ENCODE measurements around the gene IER2.
"Not testable (repeated sequence)": the region's sequence is repeated elsewhere in the genome, so short reads cannot be mapped to it uniquely, and the experiment has no call there.

Gene IER2

DNA sequence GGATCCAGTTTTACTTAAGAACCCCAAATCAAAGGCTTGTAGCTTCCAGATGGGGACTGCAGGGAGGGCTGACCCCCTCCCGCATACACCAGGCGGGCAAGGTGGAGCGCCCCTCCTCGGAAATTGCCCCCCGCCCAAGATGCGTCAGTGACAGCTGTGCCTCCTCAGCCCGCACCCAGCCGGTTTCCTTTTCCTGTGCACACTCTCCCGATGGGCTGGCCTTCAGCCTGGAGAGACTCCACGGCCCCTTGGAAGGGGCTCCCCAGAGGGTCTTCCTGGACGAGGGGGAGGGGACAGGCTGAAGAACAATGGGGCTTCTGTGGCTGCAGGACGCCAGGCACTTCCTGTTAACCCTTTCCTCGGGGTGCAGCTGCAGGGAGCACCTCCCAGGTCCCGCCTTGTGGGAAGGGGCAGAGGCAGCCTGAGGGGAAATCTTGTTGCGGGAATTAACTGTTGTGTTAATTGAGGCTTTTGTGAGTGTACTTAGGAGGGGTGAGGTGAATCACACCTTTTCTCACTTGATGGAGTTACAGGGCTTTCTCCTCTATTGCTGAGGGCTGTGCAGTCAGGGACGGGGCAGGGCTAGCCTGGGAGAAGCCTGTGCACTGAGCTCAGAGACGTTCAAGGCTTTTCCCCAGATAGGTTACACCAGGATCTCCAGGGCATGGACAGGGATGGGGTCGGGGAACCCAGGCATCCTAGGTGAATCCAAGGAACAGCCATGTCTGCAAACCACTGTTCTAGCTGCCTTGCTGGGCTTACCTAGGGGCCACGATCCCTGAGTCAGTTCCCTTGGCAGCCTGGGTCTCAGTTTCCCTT, 14.3 kb downstream of the IER2 start:
- peak; percentile 27 to 39 for DNase-seq
- Mint-ChIP-seq H3K9me3 (peaks cover 0 to 5% of the 10 kb centered on the region in 2 donors), H3K4me1 (peaks cover 97% of the 10 kb centered on the region), H3K27ac (peak overlapping the region; percentile 27 to 83), H3K27me3 (no peaks in the 10 kb centered on the region), H3K4me3 (peak overlapping the region; percentile 83 to 88)
- ATAC-seq = no peak

DNA sequence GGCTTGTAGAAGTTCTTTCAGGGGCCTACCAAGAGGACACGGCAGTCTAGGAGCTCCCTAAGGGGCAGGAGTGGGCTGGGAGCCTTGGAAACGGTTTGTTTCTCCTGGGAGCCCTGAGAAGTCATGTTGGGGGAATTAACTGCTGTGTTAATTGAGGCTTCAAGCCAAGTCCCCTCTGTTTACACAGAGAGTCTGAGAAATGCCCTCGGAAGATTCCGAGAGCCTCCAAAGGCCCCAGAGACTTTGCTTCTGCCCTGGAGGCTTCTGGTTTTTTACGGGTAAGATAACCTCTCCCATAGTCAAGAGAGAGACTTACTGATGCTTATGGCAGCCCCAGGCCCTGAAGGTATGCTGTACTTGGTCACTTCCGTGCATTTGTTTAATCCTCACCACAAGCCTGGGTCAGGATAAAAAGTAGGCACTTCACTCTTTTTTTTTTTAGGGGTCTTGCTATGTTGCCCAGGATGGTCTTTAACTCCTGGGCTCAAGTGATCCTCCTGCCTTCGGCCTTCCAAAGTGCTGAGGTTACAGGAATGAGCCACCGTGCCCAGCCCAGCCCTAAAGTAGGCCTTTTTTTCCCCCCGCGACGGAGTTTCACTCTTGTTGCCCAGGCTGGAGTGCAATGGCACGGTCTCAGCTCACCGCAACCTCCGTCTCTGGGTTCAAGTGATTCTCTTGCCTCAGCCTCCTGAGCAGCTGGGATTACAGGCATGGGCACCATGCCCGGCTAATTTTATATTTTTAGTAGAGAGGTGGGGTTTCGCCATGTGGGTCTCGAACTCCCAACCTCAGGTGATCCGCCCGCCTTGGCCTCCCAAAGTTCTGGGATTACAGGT, 15.2 kb downstream of the IER2 start:
- DNase-seq (no peak), ATAC-seq (no peak)
- peaks cover 0 to 5% of the 10 kb centered on the region in 2 donors for H3K9me3 Mint-ChIP-seq
- H3K4me3 Mint-ChIP-seq = peak overlapping the region; percentile 83 to 88
- H3K4me1 Mint-ChIP-seq = peaks cover 97% of the 10 kb centered on the region
- H3K27ac Mint-ChIP-seq = peak overlapping the region in 1 of 2 donors; percentile 46
- no peaks in the 10 kb centered on the region for H3K27me3 Mint-ChIP-seq

DNA sequence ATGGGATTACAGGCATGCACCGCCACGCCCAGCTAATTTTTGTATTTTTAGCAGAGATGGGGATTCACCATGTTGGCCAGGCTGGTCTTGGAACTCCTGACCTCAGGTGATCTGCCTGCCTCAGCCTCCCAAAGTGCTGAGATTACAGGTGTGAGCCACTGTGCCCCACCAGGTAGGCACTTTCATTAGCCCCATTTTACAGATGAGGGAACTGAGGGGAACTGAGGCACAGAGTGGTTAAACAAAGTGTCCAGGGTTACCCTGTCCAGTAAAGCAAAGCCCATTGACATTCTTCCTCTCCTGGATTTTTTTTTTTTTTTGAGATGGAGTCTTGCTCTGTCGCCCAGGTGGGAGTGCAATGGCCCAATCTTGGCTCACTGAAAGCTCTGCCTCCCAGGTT, 15.9 kb downstream of the IER2 start:
- Mint-ChIP-seq H3K4me1 (peaks cover 97% of the 10 kb centered on the region), H3K27ac (peak overlapping the region in 1 of 2 donors; percentile 27)
- not testable (repeated sequence) for H3K27me3 Mint-ChIP-seq, H3K9me3 Mint-ChIP-seq, ATAC-seq, DNase-seq, H3K4me3 Mint-ChIP-seq

DNA sequence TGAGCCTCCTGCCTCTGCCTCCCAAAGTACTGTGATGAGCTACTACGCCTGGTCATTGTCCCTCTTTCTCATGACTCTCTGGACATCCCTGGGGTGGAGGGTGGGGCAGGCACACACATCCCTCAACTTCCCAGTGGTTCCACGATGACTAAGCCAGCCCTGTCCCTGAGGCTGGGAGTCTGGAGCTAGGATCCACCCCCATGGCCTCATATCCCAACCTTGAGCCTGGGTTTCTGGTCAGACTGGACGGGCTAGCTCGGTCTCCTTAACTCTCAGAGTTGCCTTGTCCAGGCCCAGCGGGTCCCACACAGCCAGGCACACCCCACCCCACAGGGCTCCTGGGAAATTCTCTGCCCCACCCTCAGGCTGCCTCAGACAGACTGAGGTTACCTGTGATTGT, 19.6 kb downstream of the IER2 start:
- Mint-ChIP-seq H3K4me1 (peaks cover 94% of the 10 kb centered on the region), H3K27ac (no peak overlapping the region), H3K9me3 (peaks cover 0 to 5% of the 10 kb centered on the region in 2 donors), H3K4me3 (peak overlapping the region in 1 of 2 donors; percentile 13), H3K27me3 (no peaks in the 10 kb centered on the region)
- ATAC-seq = no peak
- no peak for DNase-seq

DNA sequence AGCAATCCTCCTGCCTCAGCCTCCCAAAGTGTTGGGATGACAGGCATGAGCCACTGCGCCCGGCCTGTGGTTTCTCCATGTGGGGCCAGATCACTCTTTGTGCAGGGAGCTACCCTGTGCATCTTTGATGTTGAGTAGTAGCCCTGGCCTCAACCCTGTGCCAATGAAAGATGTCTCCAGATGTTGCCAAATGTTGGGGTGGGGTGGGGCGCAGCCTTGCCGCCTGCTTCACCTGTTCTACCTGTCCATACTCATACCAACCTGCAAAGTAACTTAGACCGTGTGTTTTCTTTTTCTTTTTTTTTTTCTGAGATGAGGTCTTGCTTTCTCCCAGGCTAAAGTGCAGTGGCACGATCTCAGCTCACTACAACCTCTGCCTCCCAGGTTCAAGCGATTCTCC, 20.9 kb downstream of the IER2 start:
- H3K27me3 Mint-ChIP-seq = no peaks in the 10 kb centered on the region
- peak overlapping the region in 1 of 2 donors; percentile 98 for H3K27ac Mint-ChIP-seq
- H3K9me3 Mint-ChIP-seq = peaks cover 0 to 5% of the 10 kb centered on the region in 2 donors
- H3K4me1 Mint-ChIP-seq = peaks cover 81% of the 10 kb centered on the region
- peak overlapping the region; percentile 16 to 96 for H3K4me3 Mint-ChIP-seq
- no peak for ATAC-seq
- no peak for DNase-seq

DNA sequence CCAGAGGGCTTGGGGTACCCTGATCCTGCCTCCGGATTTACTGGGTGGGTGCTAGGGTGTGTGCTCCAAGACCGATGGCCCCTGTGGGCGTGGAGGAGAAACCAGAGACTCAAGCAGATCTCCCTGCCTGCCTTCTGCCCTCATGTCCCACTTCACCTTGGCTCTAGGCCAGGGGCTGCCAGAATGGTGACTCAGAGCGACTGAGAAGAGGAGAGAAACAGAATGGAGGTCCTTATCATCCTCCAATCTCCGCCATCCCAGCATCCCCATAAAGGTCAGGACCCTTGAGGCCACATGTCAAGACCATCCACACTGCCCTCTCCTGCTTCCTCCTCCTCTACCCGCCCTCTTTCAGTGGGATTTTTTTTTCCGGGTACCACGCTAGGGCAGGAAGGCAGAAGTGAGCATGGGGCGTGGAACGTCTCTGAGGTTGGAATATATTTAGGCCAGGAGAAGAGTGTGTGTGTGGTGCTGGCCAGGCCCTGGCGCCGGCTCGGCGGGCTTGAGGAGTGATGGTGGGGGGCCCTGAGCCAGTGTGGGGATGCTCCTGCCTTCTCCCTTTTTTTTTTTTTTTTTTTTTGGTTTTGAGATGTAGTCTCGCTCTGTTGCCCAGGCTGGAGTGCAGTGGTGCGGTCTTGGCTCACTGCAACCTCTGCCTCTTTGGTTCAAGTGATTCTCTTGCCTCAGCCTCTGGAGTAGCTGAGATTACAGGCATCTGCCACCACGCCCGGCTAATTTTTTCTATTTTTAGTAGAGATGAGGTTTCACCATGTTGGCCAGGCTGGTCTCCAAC, 22.3 kb downstream of the IER2 start:
- Mint-ChIP-seq H3K27me3 (no peaks in the 10 kb centered on the region), H3K4me1 (peaks cover 67% of the 10 kb centered on the region), H3K27ac (peak overlapping the region; percentile 98), H3K9me3 (no peaks in the 10 kb centered on the region), H3K4me3 (peak overlapping the region; percentile 86 to 96)
- ATAC-seq = peak; percentile 34
- peak; percentile 76 to 85 for DNase-seq

DNA sequence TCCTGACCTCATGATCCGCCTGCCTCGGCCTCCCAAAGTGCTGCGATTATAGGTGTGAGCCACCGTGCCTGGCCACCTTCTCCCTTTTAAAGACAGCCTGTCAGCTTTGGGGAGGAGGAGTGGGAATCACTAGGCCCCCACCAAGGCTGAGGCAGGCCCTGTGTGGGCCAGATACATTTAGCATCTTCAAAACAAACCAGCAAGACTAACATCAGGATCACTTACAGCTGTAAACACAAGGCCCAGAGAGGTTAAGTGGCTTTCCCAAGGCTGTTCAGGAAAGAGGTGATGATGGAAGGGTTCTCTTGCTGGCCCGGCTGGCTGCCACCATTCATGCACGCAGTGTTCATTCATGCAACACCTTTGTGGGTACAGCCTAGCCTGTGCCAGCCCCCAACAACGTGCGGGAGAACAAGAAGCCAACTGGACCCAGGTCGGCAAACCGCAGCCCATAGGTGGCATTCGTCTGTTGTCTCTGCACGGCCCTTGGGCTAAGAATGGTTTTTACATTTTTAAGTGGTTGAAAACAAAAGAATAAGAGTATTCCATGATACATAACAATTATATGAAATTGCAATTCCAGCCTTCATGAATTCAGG, 23.0 kb downstream of the IER2 start:
- DNase-seq (no peak), ATAC-seq (no peak)
- H3K4me3 Mint-ChIP-seq = peak overlapping the region; percentile 86 to 96
- no peaks in the 10 kb centered on the region for H3K9me3 Mint-ChIP-seq
- peaks cover 65% of the 10 kb centered on the region for H3K4me1 Mint-ChIP-seq
- peak overlapping the region; percentile 98 for H3K27ac Mint-ChIP-seq
- no peaks in the 10 kb centered on the region for H3K27me3 Mint-ChIP-seq

DNA sequence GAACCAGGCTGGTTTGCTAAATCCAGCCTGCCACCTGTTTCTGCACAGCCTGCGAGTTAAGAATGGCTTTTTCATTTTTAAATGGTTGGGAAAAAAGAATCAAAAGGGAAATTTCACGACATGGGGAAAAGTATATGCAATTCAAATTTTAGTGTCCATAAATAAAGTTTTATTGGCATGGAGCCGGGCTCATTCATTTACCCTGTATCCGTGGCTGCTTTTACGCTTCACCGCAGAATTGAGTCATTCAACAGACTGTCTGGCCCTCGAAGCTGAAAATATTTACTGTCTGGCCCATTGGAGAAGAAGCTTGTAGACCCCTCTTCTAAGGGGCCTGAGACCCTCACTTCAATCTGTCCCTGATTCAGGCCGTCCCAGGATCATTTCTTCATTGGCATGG, 26.1 kb downstream of the IER2 start:
- Mint-ChIP-seq H3K4me3 (no peak overlapping the region), H3K27ac (no peak overlapping the region), H3K27me3 (no peaks in the 10 kb centered on the region), H3K9me3 (no peaks in the 10 kb centered on the region), H3K4me1 (peaks cover 52% of the 10 kb centered on the region)
- ATAC-seq (no peak), DNase-seq (no peak)

DNA sequence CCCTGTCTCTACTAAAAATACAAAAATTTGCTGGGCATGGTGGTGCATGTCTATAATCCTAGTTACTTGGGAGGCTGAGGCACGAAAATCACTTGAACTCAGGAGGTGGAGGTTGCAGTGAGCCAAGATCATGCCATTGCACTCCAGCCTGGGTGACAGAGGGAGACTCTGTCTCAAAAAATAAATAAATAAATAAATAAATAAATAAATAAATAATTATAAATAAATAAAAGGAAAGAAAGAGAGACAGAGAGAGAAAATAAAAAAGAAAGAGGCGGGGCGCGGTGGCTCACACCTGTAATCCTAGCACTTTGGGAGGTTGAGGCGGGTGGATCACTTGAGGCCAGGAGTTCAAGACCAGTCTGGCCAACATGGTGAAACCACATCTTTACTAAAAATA, 27.4 kb downstream of the IER2 start:
- H3K27me3 Mint-ChIP-seq, H3K9me3 Mint-ChIP-seq, H3K4me3 Mint-ChIP-seq, DNase-seq, H3K27ac Mint-ChIP-seq, ATAC-seq: not testable (repeated sequence)
- peaks cover 49% of the 10 kb centered on the region for H3K4me1 Mint-ChIP-seq

DNA sequence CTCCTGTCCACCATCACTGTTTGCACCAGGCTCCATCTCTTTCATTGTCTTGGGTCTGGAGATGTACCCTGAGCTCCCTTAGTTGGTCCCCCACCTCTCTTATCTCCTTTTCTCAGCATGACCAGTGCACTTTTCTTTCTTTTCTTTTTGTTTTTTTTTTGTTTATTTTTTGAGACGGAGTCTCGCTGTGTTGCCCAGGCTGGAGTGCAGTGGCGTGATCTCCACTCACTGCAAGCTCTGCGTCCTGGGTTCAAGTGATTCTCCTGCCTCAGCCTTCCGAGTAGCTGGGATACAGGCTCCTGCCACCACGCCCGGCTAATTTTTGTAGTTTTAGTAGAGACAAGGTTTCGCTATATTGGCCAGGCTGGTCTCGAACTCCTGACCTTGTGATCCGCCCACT, 28.1 kb downstream of the IER2 start:
- not testable (repeated sequence) for ATAC-seq, H3K9me3 Mint-ChIP-seq, H3K27ac Mint-ChIP-seq, DNase-seq, H3K4me3 Mint-ChIP-seq, H3K27me3 Mint-ChIP-seq
- peaks cover 41% of the 10 kb centered on the region for H3K4me1 Mint-ChIP-seq

DNA sequence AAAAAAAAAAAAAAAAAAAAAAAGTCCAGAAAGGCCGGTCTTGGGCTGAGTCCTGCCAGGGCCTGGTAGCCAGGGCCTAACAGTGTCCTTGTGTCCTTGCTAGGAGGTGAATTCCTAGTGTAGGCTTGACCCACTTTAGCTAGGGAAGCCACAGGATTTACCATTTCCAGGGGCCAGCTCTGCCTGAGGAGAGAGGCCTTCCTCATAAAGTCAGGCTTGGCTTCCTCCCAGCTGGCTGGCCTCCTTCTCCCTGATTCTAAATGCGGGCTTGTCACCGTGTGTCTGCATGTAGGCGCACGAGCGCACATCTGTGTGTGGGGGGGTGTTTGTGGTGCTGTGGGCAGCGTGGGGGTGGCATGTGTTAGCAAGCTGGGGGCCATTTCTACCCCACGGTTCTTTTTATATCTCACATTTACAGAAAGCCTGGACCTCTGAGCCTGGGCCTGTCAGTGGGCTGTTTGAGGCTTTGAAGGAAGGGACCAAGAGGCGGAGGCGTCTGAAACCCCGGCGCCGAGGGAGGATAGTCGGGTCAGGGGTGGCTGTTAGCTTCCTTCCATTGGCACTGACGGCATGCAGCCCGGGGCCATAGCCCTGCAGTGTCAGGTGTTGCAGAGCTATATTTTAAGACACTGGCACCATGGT, 31.7 kb downstream of the IER2 start:
- Mint-ChIP-seq H3K4me3 (peak overlapping the region; percentile 66 to 67), H3K27ac (peak overlapping the region; percentile 89 to 90), H3K9me3 (no peaks in the 10 kb centered on the region), H3K27me3 (no peaks in the 10 kb centered on the region), H3K4me1 (peaks cover 41% of the 10 kb centered on the region)
- peak; percentile 90 for ATAC-seq
- DNase-seq = peak; percentile 48 to 56

DNA sequence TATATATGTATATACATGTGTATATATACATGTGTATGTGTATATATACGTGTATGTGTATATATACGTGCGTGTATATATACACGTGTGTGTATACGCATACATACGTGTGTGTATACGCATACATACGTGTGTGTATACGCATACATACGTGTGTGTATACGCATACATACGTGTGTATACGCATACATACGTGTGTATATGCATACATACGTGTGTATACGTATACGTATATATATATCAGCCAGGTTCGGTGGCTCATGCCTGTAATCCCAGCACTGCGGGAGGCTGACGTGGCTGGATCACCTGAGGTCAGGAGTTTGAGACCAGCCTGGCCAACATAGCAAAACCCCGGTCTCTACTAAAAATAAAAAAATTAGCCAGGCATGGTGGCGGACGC, 34.7 kb downstream of the IER2 start:
- H3K27me3 Mint-ChIP-seq, ATAC-seq, H3K27ac Mint-ChIP-seq: not testable (repeated sequence)

DNA sequence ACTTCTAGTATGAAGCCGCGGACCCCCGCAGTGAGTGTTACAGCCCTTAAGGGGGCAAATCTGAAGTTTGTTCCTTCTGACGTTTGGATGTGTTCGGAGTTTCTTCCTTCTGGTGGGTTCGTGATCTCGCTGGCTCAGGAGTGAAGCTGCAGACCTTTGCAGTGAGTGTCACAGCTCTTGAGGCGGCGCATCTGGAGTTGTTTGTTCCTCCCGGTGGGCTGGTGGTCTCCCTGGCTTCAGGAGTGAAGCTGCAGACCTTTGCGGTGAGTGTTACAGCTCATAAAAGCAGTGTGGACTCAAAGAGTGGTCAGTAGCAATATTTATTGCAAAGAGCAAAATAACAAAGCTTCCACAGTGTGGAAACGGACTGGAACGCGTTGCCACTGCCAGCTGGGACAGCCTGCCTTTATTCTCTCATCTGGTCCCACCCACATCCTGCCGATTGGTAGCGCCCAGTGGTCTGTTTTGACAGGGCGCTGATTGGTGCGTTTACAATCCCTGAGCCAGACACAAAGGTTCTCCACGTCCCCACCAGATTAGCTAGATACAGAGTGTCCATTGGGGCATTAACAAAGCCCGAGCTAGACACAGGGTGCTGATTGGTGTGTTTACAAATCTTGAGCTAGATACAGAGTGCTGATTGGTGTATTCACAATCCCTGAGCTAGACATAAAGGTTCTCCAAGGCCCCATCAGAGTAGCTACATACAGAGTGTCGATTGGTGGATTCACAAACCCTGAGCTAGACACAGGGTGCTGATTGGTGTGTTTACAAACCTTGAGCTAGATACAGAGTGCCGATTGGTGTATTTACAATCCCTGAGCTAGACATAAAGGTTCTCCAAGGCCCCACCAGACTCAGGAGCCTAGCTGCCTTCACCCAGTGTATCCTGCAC, 35.8 kb downstream of the IER2 start:
- H3K27me3 Mint-ChIP-seq, H3K4me3 Mint-ChIP-seq, ATAC-seq, H3K27ac Mint-ChIP-seq, DNase-seq, H3K9me3 Mint-ChIP-seq: not testable (repeated sequence)
- H3K4me1 Mint-ChIP-seq = peaks cover 45% of the 10 kb centered on the region

More for the DNA sequence above, 34.7 kb downstream of the IER2 start:
- peaks cover 54% of the 10 kb centered on the region for H3K4me1 Mint-ChIP-seq
- not testable (repeated sequence) for DNase-seq, H3K9me3 Mint-ChIP-seq, H3K4me3 Mint-ChIP-seq

DNA sequence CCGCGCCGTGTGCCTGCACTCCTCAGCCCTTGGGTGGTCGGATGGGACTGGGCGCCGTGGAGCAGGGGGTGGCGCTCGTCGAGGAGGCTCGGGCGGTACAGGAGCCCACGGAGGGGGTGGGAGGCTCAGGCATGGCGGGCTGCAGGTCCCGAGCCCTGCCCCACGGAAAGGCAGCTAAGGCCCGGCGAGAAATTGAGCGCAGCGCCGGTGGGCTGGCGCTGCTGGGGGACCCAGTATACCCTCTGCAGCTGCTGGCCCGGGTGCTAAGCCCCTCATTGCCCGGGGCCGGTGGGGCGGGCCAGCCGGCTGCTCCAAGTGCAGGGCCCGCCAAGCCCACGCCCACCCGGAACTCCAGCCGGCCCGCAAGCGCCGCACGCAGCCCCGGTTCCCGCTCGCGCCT, 36.5 kb downstream of the IER2 start:
- H3K27ac Mint-ChIP-seq, DNase-seq, H3K4me3 Mint-ChIP-seq, H3K9me3 Mint-ChIP-seq, ATAC-seq, H3K27me3 Mint-ChIP-seq: not testable (repeated sequence)
- H3K4me1 Mint-ChIP-seq = peaks cover 47% of the 10 kb centered on the region

Measured in stimulated activated naive CD8-positive, alpha-beta T cell treated with anti-CD3 and anti-CD28 coated beads, Interleukin-15, amount 100 ng/mL, for 72 hours (primary cell).